Measurements from ENCODE around the gene PDIA5.

PDIA5 gene

DNA sequence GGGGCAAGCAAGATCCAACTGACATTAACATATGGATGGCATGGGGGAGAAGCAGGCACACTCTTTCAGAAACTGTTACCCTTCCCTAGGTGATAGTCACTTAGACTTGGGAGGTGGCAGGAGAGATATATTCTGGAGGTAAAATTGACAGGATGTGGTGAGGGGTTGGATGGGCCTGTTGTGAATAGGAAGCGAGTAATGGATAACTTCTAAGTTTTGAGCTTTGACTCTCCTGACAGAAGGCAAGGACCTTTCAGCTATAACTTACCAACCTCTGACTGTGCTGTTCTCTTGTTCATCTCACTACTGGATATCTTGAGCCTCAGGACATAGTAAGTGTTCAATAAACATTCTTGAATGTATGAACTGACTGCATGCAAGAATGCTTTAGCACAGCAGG is 1.9 kb upstream of the PDIA5 start:
- TF ChIP-seq FOXP2 (optimal IDR thresholded peaks at IDR 0.05; ENCODE audit: borderline replicate concordance, extremely low read depth, extremely low read length, insufficient read depth) (no peak), POLR2AphosphoS5 (IDR thresholded peaks at IDR 0.05; ENCODE audit: low read depth, low read length) (no peak), REST (IDR thresholded peaks at IDR 0.05; ENCODE audit: insufficient read depth in 1 of 2, low read depth in 2 of 2, low read length in 2 of 2) (no peak), TAF1 (IDR thresholded peaks at IDR 0.05; ENCODE audit: borderline replicate concordance, insufficient read depth, low read length) (no peak), SIN3A (IDR thresholded peaks at IDR 0.05; ENCODE audit: borderline replicate concordance, insufficient read depth, low read length) (no peak)

GRCh38 chr3:123066599-123066895 is 278 bp upstream of the PDIA5 start:
- TF ChIP-seq TAF1 (IDR thresholded peaks at IDR 0.05; ENCODE audit: borderline replicate concordance, insufficient read depth, low read length) (no peak), REST (IDR thresholded peaks at IDR 0.05; ENCODE audit: insufficient read depth in 1 of 2, low read depth in 2 of 2, low read length in 2 of 2) (no peak), POLR2AphosphoS5 (IDR thresholded peaks at IDR 0.05; ENCODE audit: low read depth, low read length) (no peak), SIN3A (IDR thresholded peaks at IDR 0.05; ENCODE audit: borderline replicate concordance, insufficient read depth, low read length) (no peak), FOXP2 (optimal IDR thresholded peaks at IDR 0.05; ENCODE audit: borderline replicate concordance, extremely low read depth, extremely low read length, insufficient read depth) (no peak)

DNA sequence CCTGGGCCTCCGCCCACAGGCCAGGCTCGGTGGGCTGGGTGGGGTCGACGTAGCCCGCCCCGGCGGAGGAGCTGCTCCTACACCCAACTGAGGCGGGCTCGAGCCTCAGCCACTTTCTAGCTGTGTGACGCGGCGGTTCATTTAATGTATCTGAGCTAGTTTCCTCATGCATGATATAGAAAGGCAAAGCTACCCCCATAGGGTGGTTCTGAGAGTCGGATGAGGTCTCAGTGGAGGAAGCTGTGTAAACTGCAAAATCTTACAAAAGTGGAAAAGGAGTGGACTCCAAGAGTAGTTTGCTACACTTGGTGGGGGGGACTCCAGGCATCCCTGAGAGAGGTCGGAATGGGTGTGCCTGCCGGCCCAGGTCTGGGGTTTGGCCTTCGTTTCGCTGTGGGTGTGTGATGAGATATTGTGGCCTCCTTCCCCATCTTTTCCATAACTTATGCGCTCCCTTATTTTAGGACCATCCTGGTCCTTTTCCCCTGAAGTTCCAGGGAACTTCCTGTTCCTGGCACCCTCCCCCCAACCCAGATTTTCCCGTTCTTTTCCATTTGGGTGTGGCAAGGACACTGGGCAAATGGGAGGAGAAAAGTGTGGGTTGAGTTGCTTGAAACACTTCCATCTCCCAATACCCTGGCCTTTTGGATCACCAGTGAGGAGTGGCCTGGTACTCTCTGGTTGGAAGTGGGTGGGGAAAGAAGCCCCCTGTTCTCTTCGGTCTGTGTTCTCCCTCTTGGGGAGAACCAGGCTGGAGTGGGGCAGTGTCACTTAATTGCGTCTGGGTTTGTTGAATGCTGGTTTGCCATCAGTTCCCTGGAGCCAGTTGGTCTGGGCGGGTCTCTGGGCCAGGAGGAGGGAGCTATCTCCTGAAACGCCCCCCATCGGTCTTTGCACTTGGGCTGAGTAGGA is 1.1 kb downstream of the PDIA5 start:
- TF ChIP-seq FOXP2 (optimal IDR thresholded peaks at IDR 0.05; ENCODE audit: borderline replicate concordance, extremely low read depth, extremely low read length, insufficient read depth), result no peak
- no peak for TF ChIP-seq POLR2AphosphoS5 (IDR thresholded peaks at IDR 0.05; ENCODE audit: low read depth, low read length)
- TF ChIP-seq REST (IDR thresholded peaks at IDR 0.05; ENCODE audit: insufficient read depth in 1 of 2, low read depth in 2 of 2, low read length in 2 of 2), result no peak
- no peak for TF ChIP-seq SIN3A (IDR thresholded peaks at IDR 0.05; ENCODE audit: borderline replicate concordance, insufficient read depth, low read length)
- TF ChIP-seq TAF1 (IDR thresholded peaks at IDR 0.05; ENCODE audit: borderline replicate concordance, insufficient read depth, low read length), result no peak

DNA sequence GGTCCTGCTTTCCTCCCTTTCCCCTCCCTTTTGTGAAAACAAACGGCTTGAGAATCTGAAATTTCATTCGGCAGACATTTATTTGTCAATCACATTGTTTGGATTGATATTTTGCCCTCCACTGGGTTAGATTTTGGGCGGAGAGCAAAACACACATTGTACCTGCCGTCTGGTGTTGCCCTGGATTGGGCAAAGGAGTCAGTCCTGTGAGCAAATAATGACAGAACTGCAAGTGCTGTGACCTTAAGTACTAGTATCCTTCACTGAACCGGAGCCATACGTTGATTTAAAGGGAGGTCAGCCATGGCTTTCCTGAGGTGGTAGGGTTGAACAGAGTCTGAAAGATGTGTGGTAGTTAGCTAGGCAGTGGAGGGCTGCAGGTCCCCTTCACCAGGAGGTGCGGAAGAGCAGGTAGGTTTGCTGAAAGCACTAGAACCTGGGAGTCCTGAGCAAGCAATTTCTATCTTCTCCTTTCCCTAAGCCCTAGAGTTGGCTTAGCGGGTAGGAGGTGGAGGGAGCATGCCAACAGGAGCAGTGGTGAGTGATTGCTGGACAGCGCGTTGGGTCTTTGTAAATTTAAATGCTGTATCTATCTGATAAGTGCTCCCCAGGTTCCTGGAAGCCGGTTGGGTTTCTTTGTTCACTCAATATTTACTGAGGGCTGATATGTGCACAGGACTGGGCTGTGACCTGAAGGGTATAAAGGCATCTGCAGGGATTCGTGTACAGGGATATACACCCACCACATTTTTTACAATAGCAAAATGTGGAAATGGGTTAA is 2.0 kb downstream of the PDIA5 start:
- TF ChIP-seq TAF1 (IDR thresholded peaks at IDR 0.05; ENCODE audit: borderline replicate concordance, insufficient read depth, low read length), result no peak
- TF ChIP-seq REST (IDR thresholded peaks at IDR 0.05; ENCODE audit: insufficient read depth in 1 of 2, low read depth in 2 of 2, low read length in 2 of 2), result peak in 1 of 2 experiments; percentile 45; a peak in 1 of 4 replicates
